Ovary (tissue), 9 donors: Measurements from ENCODE around the gene STK39. TPM values are rescaled to one million over a fixed set of nuclear protein-coding genes. Genes with fewer than 3 reads are reported as not detected.

Source experiments
- DNase-seq, 5 donors: peaks; one replicate each; pipeline ENCODE4 v3.0.0-alpha.2; 2019 to 2020
- H3K27ac ChIP-seq, 2 donors: fragments of 200-600 bp; one replicate each; pipeline versions ENCODE4 v1.5.1 to v1.8.0; 2019 to 2022
- H3K27me3 ChIP-seq: fragments of 200-600 bp; one replicate; pipeline ENCODE4 v1.8.0; 2022
- H3K36me3 ChIP-seq: fragments of 200-600 bp; sonication (generic); one replicate; pipeline ENCODE4 v1.5.1; 2019
- H3K4me1 ChIP-seq: one replicate; pipeline ENCODE4 v1.8.1; 2013; ENCODE audit warnings: mild to moderate bottlenecking, moderate library complexity; ENCODE audit not compliant: insufficient read depth
- H3K4me3 ChIP-seq: fragments of 200-600 bp; sonication (generic); one replicate; pipeline ENCODE4 v1.5.1; 2017
- H3K9me3 ChIP-seq, 2 donors: fragments of 200-600 bp in 1 of 2; sonication (generic) in 1 of 2; one replicate each; pipeline versions ENCODE4 v1.5.1 to v1.8.1; 2013 to 2019; ENCODE audit warnings: mild to moderate bottlenecking in 1 of 2, moderate library complexity in 1 of 2
- CTCF ChIP-seq, 3 donors: fragments of 450-650 bp in 2 of 3; fragments of 200-600 bp in 1 of 3; IDR thresholded peaks; one replicate each; pipeline versions ENCODE4 v1.5.1 to v1.8.0; 2016 to 2022; ENCODE audit warnings: antibody characterized with exemption in 3 of 3, mild to moderate bottlenecking in 1 of 3
- EP300 ChIP-seq: sonication (generic); formaldehyde crosslinking; IDR thresholded peaks from one replicate; pipeline ENCODE4 v1.6.1; 2017; ENCODE audit warnings: antibody characterized with exemption
- POLR2A ChIP-seq: fragments of 450-650 bp; IDR thresholded peaks from one replicate; pipeline ENCODE4 v1.6.1; 2017; ENCODE audit warnings: antibody characterized with exemption, mild to moderate bottlenecking, moderate library complexity
- WGBS, 3 donors: extraction: QIAGEN DNeasy Blood & Tissue Kit in 1 of 3; methylation state at CpG; one replicate each; pipeline versions ENCODE4 v1.1.5 to v1.1.7; 2013 to 2017; 5-methylcytosine and 5-hydroxymethylcytosine counted together
- intact Hi-C, 4 donors: fragments of 100-400 bp; cut with DNase I; formaldehyde crosslinking; loops; one replicate each; pipeline versions ENCODE4 v1.11.0 to v1.15.1; 2022 to 2023
- polyA plus RNA-seq, 2 donors: library from polyadenylated mRNA; stranded (reverse); fragments of 200-250 nt in 1 of 2; fragments of 350-450 nt in 1 of 2; fragmentation: Illumina TruSeq in 1 of 2; extraction: RNeasy Lipid Tissue Mini Kit (QIAGEN cat#74804) in 1 of 2; gene quantifications; one replicate each; pipeline ENCODE4 v1.2.3, GENCODE V29; 2013 to 2014
- total RNA-seq, 7 donors: library from RNA; depleted of rRNA in 2 of 7; stranded (reverse); fragments of >200 nt in 2 of 7; fragmentation: NEBNext Ultra II Directional in 3 of 7; extraction: Animal tissue kit (Norgen Biotek cat#: 25700) in 3 of 7; gene quantifications; one replicate each; pipeline versions ENCODE4 v1.1.0 to v1.2.4, GENCODE V29; 2016 to 2023
- donor health status: DM: no; HTN: no; CAD: no; lungs with moderate emphysema.
- donor health status: DM: no; HTN: no; CAD: no.
- donor health status: Bipolar disorder and iron deficiency.
- donor health status: DM: yes; HTN: yes; CAD: no.
- donor health status: DM: no; HTN: no; CAD: no.
- donor health status: DM: yes; HTN: yes; CAD: no.

The STK39 gene
- total and polyA plus RNA-seq, 9 donors: 5.9 to 14.1 (median 10.6) TPM

GRCh38 chr2:167924556-167924955 is 322.8 kb downstream of the STK39 start:
- intact Hi-C loops: no loop called here
- 74 to 82% (median 77%) methylated on average over 4 of the region's 4 CpGs for WGBS, 3 donors
- H3K36me3 ChIP-seq: no peaks in the 10 kb centered on the region
- no peak for DNase-seq
- H3K4me1 ChIP-seq: no peaks in the 10 kb centered on the region
- H3K4me3 ChIP-seq: no peak overlapping the region
- TF ChIP-seq CTCF (IDR thresholded peaks at IDR 0.05): no peak
- no peak for TF ChIP-seq POLR2A
- no peak for TF ChIP-seq EP300
- no peaks in the 10 kb centered on the region for H3K9me3 ChIP-seq
- no peaks in the 10 kb centered on the region for H3K27me3 ChIP-seq
- H3K27ac ChIP-seq: no peak overlapping the region

GRCh38 chr2:167916756-167917155 is 330.6 kb downstream of the STK39 start:
- no peak for DNase-seq
- no peaks in the 10 kb centered on the region for H3K4me1 ChIP-seq

GRCh38 chr2:167914969-167915368 is 332.4 kb downstream of the STK39 start:
- intact Hi-C loops: no loop called here

More at GRCh38 chr2:167916756-167917155, 330.6 kb downstream of the STK39 start:
- TF ChIP-seq POLR2A (no peak), EP300 (no peak), CTCF (IDR thresholded peaks at IDR 0.05) (no peak)
- intact Hi-C loops: no loop called here
- Histone ChIP-seq H3K27ac (no peak overlapping the region), H3K9me3 (no peaks in the 10 kb centered on the region), H3K27me3 (no peaks in the 10 kb centered on the region), H3K36me3 (no peaks in the 10 kb centered on the region), H3K4me3 (no peak overlapping the region)
- WGBS, 3 donors: 85 to 95% (median 89%) methylated on average over 1 of the region's 1 CpG

GRCh38 chr2:167908786-167909185 is 338.6 kb downstream of the STK39 start:
- TF ChIP-seq CTCF (IDR thresholded peaks at IDR 0.05): no peak
- no peak for TF ChIP-seq POLR2A
- no peak for TF ChIP-seq EP300
- H3K4me1 ChIP-seq: no peaks in the 10 kb centered on the region
- no peaks in the 10 kb centered on the region for H3K36me3 ChIP-seq
- WGBS, 3 donors: 84 to 92% (median 86%) methylated on average over 6 of the region's 6 CpGs
- no peak for DNase-seq
- H3K27me3 ChIP-seq: no peaks in the 10 kb centered on the region
- H3K9me3 ChIP-seq: no peaks in the 10 kb centered on the region
- H3K4me3 ChIP-seq: no peak overlapping the region
- intact Hi-C loops: no loop called here
- H3K27ac ChIP-seq: no peak overlapping the region

More at GRCh38 chr2:167914969-167915368, 332.4 kb downstream of the STK39 start:
- Histone ChIP-seq H3K27me3 (no peaks in the 10 kb centered on the region), H3K4me1 (no peaks in the 10 kb centered on the region), H3K9me3 (no peaks in the 10 kb centered on the region), H3K36me3 (no peaks in the 10 kb centered on the region), H3K4me3 (no peak overlapping the region), H3K27ac (no peak overlapping the region)
- TF ChIP-seq CTCF (IDR thresholded peaks at IDR 0.05): no peak
- no peak for TF ChIP-seq EP300
- TF ChIP-seq POLR2A: no peak
- 88 to 96% (median 91%) methylated on average over 3 of the region's 3 CpGs for WGBS, 3 donors
- DNase-seq: no peak

- H3K36me3 ChIP-seq: no peaks in the 10 kb centered on the region
- H3K4me3 ChIP-seq: no peak overlapping the region
- no peak for DNase-seq
- 88% methylated on average over 14 of the region's 14 CpGs for WGBS, 3 donors
- intact Hi-C loops: no loop called here
- H3K27ac ChIP-seq: no peak overlapping the region
- no peaks in the 10 kb centered on the region for H3K27me3 ChIP-seq
- TF ChIP-seq CTCF (IDR thresholded peaks at IDR 0.05): no peak
- TF ChIP-seq EP300: no peak
- TF ChIP-seq POLR2A: no peak
- no peaks in the 10 kb centered on the region for H3K9me3 ChIP-seq
- H3K4me1 ChIP-seq: no peaks in the 10 kb centered on the region
These were observed 341.7 kb downstream of the STK39 start for GRCh38 chr2:167905668-167906067.
